HUES48 (cell line): ENCODE data around the gene RALY.
"Not testable (repeated sequence)": the region's sequence is repeated elsewhere in the genome, so short reads cannot be mapped to it uniquely, and the experiment has no call there.

Source experiments
- H3K27ac ChIP-seq: one replicate; pipeline ENCODE4 v1.7.0; 2013; ENCODE audit warnings: low read depth, low read length, inconsistent platforms
- H3K27me3 ChIP-seq: 2 replicates; pipeline ENCODE4 v1.6.1; 2013; ENCODE audit warnings: mild to moderate bottlenecking, low read length; ENCODE audit not compliant: control insufficient read depth, insufficient read depth
- H3K36me3 ChIP-seq: 2 replicates; pipeline ENCODE4 v1.6.1; 2013; ENCODE audit warnings: low read length; ENCODE audit not compliant: control insufficient read depth, insufficient read depth
- H3K4me1 ChIP-seq: 2 replicates; pipeline ENCODE4 v1.6.1; 2013; ENCODE audit warnings: mild to moderate bottlenecking, low read length; ENCODE audit not compliant: control insufficient read depth, insufficient read depth
- H3K4me3 ChIP-seq: 2 replicates; pipeline ENCODE4 v1.5.1; 2013; ENCODE audit warnings: mild to moderate bottlenecking, low read depth, low read length
- H3K9ac ChIP-seq: 2 replicates; pipeline ENCODE4 v1.6.1; 2013; ENCODE audit warnings: mild to moderate bottlenecking, low read depth, low read length, moderate library complexity
- H3K9me3 ChIP-seq: 2 replicates; pipeline ENCODE4 v1.6.1; 2013; ENCODE audit warnings: low read length; ENCODE audit not compliant: control insufficient read depth, insufficient read depth

The RALY gene

GRCh38 chr20:34017610-34018009 lies 23.9 kb downstream of the RALY start:
- no peak overlapping the region for H3K9ac ChIP-seq
- H3K4me3 ChIP-seq, result no peak overlapping the region
- H3K9me3 ChIP-seq, result no peaks in the 10 kb centered on the region
- no peaks in the 10 kb centered on the region for H3K27me3 ChIP-seq
- H3K27ac ChIP-seq, result no peak overlapping the region
- peaks cover 32% of the 10 kb centered on the region for H3K4me1 ChIP-seq
- H3K36me3 ChIP-seq, result no peaks in the 10 kb centered on the region

- Histone ChIP-seq H3K4me3 (no peak overlapping the region), H3K4me1 (peaks cover 26% of the 10 kb centered on the region), H3K9me3 (no peaks in the 10 kb centered on the region), H3K9ac (no peak overlapping the region), H3K36me3 (no peaks in the 10 kb centered on the region), H3K27me3 (no peaks in the 10 kb centered on the region), H3K27ac (no peak overlapping the region)
These were observed 24.5 kb downstream of the RALY start for GRCh38 chr20:34018166-34018565.

- Histone ChIP-seq H3K27me3 (no peaks in the 10 kb centered on the region), H3K27ac (no peak overlapping the region), H3K36me3 (no peaks in the 10 kb centered on the region), H3K9me3 (no peaks in the 10 kb centered on the region), H3K4me1 (peaks cover 28% of the 10 kb centered on the region), H3K9ac (no peak overlapping the region), H3K4me3 (no peak overlapping the region)
These were observed 28.6 kb downstream of the RALY start for GRCh38 chr20:34022151-34022838.

- no peaks in the 10 kb centered on the region for H3K27me3 ChIP-seq
- H3K36me3 ChIP-seq, result no peaks in the 10 kb centered on the region
- no peak overlapping the region for H3K4me3 ChIP-seq
- no peak overlapping the region for H3K27ac ChIP-seq
- no peaks in the 10 kb centered on the region for H3K9me3 ChIP-seq
- H3K9ac ChIP-seq, result no peak overlapping the region
- H3K4me1 ChIP-seq, result peaks cover 25% of the 10 kb centered on the region
These were observed 29.1 kb downstream of the RALY start for GRCh38 chr20:34022839-34023234.

GRCh38 chr20:34023937-34024722 lies 30.4 kb downstream of the RALY start:
- Histone ChIP-seq H3K4me3 (no peak overlapping the region), H3K9ac (no peak overlapping the region), H3K36me3 (no peaks in the 10 kb centered on the region), H3K4me1 (peaks cover 28% of the 10 kb centered on the region), H3K9me3 (no peaks in the 10 kb centered on the region), H3K27ac (no peak overlapping the region), H3K27me3 (no peaks in the 10 kb centered on the region)

GRCh38 chr20:34024723-34025351 lies 31.1 kb downstream of the RALY start:
- Histone ChIP-seq H3K27ac (no peak overlapping the region), H3K9me3 (no peaks in the 10 kb centered on the region), H3K4me1 (peaks cover 32% of the 10 kb centered on the region), H3K9ac (no peak overlapping the region), H3K27me3 (no peaks in the 10 kb centered on the region), H3K36me3 (no peaks in the 10 kb centered on the region), H3K4me3 (no peak overlapping the region)

GRCh38 chr20:34028013-34028412 lies 34.3 kb downstream of the RALY start:
- not testable (repeated sequence) for H3K9ac ChIP-seq, H3K27me3 ChIP-seq, H3K27ac ChIP-seq, H3K9me3 ChIP-seq, H3K4me3 ChIP-seq, H3K36me3 ChIP-seq
- peaks cover 42% of the 10 kb centered on the region for H3K4me1 ChIP-seq

GRCh38 chr20:34029415-34029814 lies 35.7 kb downstream of the RALY start:
- H3K9me3 ChIP-seq, result no peaks in the 10 kb centered on the region
- H3K27ac ChIP-seq, result no peak overlapping the region
- peaks cover 12% of the 10 kb centered on the region; the same call in 1 of the 2 replicates for H3K36me3 ChIP-seq
- H3K9ac ChIP-seq, result no peak overlapping the region
- peaks cover 41% of the 10 kb centered on the region for H3K4me1 ChIP-seq
- H3K27me3 ChIP-seq, result no peaks in the 10 kb centered on the region
- H3K4me3 ChIP-seq, result no peak overlapping the region

- no peak overlapping the region for H3K4me3 ChIP-seq
- H3K27ac ChIP-seq, result no peak overlapping the region
- H3K9ac ChIP-seq, result no peak overlapping the region
- no peaks in the 10 kb centered on the region for H3K27me3 ChIP-seq
- H3K4me1 ChIP-seq, result peaks cover 31% of the 10 kb centered on the region; the same call in 1 of the 2 replicates
- H3K9me3 ChIP-seq, result no peaks in the 10 kb centered on the region
- peaks cover 12% of the 10 kb centered on the region; the same call in 1 of the 2 replicates for H3K36me3 ChIP-seq
These were observed 36.7 kb downstream of the RALY start for GRCh38 chr20:34030456-34030855.

GRCh38 chr20:34033903-34034302 lies 40.2 kb downstream of the RALY start:
- H3K4me3 ChIP-seq, result no peak overlapping the region
- no peak overlapping the region for H3K9ac ChIP-seq
- no peak overlapping the region for H3K27ac ChIP-seq
- H3K27me3 ChIP-seq, result no peaks in the 10 kb centered on the region
- H3K36me3 ChIP-seq, result peaks cover 12% of the 10 kb centered on the region; the same call in 1 of the 2 replicates
- H3K9me3 ChIP-seq, result no peaks in the 10 kb centered on the region
- H3K4me1 ChIP-seq, result peaks cover 24% of the 10 kb centered on the region; the same call in 1 of the 2 replicates

- H3K9me3 ChIP-seq, result no peaks in the 10 kb centered on the region
- H3K9ac ChIP-seq, result no peak overlapping the region
- peaks cover 12% of the 10 kb centered on the region; the same call in 1 of the 2 replicates for H3K36me3 ChIP-seq
- peaks cover 14% of the 10 kb centered on the region; the same call in 1 of the 2 replicates for H3K4me1 ChIP-seq
- H3K27ac ChIP-seq, result no peak overlapping the region
- no peak overlapping the region for H3K4me3 ChIP-seq
- H3K27me3 ChIP-seq, result no peaks in the 10 kb centered on the region
These were observed 43.4 kb downstream of the RALY start for GRCh38 chr20:34037121-34037520.
